ENCODE results near the gene MPC1.

DNA sequence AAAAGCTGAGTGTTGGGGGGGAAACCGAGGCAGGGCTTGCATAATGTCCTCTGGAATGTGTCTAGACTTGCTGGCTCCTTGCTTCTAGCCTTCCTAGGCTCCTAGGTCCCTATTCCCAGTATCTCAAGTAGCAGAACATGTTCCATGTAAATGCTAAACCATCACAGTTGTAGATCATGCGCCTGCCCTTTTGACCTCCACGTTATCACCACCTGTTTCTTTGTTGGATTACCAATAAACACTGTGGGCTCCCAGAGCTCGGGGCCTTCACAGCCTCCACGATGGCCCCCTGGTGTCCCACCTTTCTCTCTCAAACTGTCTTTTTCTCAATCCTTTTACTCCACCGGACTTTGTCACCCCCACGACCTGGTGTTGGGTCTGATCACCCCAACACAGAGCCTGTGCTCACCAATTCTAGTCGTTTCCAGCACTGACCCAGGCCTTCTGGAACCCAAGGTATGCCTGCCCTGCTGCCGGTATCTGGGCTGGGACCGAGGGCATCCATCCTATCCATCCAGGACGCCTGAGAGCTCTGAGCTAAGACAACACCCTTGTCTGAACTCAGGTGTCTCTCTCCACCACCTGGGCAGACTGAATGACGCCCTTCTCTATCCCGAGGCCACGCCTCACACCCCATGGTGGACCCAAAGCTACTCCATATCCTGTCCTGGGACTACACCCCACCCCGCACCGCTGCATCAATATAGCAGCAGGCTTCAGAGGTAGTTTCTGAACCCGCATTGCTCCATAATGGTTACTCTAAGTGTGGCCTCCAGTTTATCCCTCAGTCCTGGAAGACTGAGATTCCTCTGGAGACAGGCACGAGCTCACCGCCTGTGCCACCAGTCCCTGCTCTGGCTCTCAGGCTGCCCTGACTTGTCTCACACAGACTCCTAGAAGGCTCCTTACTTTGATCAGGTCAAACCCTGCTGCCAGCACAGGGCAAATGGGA, 65.2 kb downstream of the MPC1 start:
- TF ChIP-seq, protein P1, sequence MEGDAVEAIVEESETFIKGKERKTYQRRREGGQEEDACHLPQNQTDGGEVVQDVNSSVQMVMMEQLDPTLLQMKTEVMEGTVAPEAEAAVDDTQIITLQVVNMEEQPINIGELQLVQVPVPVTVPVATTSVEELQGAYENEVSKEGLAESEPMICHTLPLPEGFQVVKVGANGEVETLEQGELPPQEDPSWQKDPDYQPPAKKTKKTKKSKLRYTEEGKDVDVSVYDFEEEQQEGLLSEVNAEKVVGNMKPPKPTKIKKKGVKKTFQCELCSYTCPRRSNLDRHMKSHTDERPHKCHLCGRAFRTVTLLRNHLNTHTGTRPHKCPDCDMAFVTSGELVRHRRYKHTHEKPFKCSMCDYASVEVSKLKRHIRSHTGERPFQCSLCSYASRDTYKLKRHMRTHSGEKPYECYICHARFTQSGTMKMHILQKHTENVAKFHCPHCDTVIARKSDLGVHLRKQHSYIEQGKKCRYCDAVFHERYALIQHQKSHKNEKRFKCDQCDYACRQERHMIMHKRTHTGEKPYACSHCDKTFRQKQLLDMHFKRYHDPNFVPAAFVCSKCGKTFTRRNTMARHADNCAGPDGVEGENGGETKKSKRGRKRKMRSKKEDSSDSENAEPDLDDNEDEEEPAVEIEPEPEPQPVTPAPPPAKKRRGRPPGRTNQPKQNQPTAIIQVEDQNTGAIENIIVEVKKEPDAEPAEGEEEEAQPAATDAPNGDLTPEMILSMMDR (IDR thresholded peaks at IDR 0.05; ENCODE audit: extremely low read depth in 1 of 2, insufficient read depth in 1 of 2, low read depth in 1 of 2, low read length in 2 of 2): no peak
- TF ChIP-seq EZH2 (IDR thresholded peaks at IDR 0.05; ENCODE audit: borderline replicate concordance, low read depth, low read length, severe bottlenecking): no peak
- TF ChIP-seq POLR2AphosphoS5 (IDR thresholded peaks at IDR 0.05; ENCODE audit: insufficient read depth, low read depth, low read length): no peak
- no peak for TF ChIP-seq POLR2A (IDR thresholded peaks at IDR 0.05; ENCODE audit: low read depth, low read length)
- TF ChIP-seq, protein P2, sequence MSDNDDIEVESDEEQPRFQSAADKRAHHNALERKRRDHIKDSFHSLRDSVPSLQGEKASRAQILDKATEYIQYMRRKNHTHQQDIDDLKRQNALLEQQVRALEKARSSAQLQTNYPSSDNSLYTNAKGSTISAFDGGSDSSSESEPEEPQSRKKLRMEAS (IDR thresholded peaks at IDR 0.05; ENCODE audit: insufficient read depth, insufficient read length): no peak
- TF ChIP-seq FOS (IDR thresholded peaks at IDR 0.05; ENCODE audit: borderline replicate concordance, insufficient read depth, low read length): no peak
- TF ChIP-seq MYC (IDR thresholded peaks at IDR 0.05; ENCODE audit: low read depth, low read length): no peak
